Tibial artery (tissue), 4 donors: Measurements from ENCODE around the gene MACROD2.

Experiments used
- DNase-seq, 2 donors: peaks; one replicate each; pipeline ENCODE4 v3.0.0-alpha.2; 2019
- H3K27ac ChIP-seq, 2 donors: fragments of 200-600 bp; sonication (generic) in 1 of 2; 1 replicate in 1 of 2; 2 replicates in 1 of 2; pipeline ENCODE4 v1.5.1; 2018 to 2019; ENCODE audit warnings: mild to moderate bottlenecking in 1 of 2
- H3K27me3 ChIP-seq, 2 donors: fragments of 200-600 bp; sonication (generic) in 1 of 2; one replicate each; pipeline versions ENCODE4 v1.5.1 to v1.6.0; 2016 to 2019
- H3K36me3 ChIP-seq, 3 donors: fragments of 200-600 bp; sonication (generic) in 2 of 3; one replicate each; pipeline ENCODE4 v1.5.1; 2016 to 2019; ENCODE audit warnings: mild to moderate bottlenecking in 2 of 3
- H3K4me1 ChIP-seq, 4 donors: fragments of 200-600 bp; sonication (generic) in 2 of 4; 1 replicate in 3 of 4; 2 replicates in 1 of 4; pipeline ENCODE4 v1.5.1; 2016 to 2019
- H3K4me3 ChIP-seq, 2 donors: fragments of 200-600 bp; sonication (generic) in 1 of 2; 1 replicate in 1 of 2; 2 replicates in 1 of 2; pipeline ENCODE4 v1.5.1; 2018 to 2019; ENCODE audit warnings: mild to moderate bottlenecking in 2 of 2
- H3K9me3 ChIP-seq, 3 donors: fragments of 200-600 bp; sonication (generic) in 1 of 3; one replicate each; pipeline ENCODE4 v1.5.1; 2016 to 2019
- CTCF ChIP-seq, 2 experiments: fragments of 200-600 bp in 1 of 2; fragments of 450-650 bp in 1 of 2; IDR thresholded peaks; one replicate each; pipeline ENCODE4 v1.5.1; 2017 to 2019; ENCODE audit warnings: antibody characterized with exemption in 2 of 2, mild to moderate bottlenecking in 1 of 2, moderate library complexity in 1 of 2
- intact Hi-C: fragments of 100-400 bp; cut with DNase I; formaldehyde crosslinking; loops from one replicate; pipeline ENCODE4 v1.15.0; 2023; ENCODE audit warnings: low total_unique reads

Gene MACROD2

GRCh38 chr20:14046534-14046933 lies 51.2 kb downstream of the MACROD2 start:
- Histone ChIP-seq H3K4me3 (no peak overlapping the region), H3K9me3 (no peaks in the 10 kb centered on the region), H3K4me1 (no peaks in the 10 kb centered on the region), H3K27me3 (no peaks in the 10 kb centered on the region), H3K36me3 (no peaks in the 10 kb centered on the region), H3K27ac (no peak overlapping the region)
- TF ChIP-seq CTCF (IDR thresholded peaks at IDR 0.05), result no peak
- intact Hi-C loops, result no loop called here
- no peak for DNase-seq

DNA sequence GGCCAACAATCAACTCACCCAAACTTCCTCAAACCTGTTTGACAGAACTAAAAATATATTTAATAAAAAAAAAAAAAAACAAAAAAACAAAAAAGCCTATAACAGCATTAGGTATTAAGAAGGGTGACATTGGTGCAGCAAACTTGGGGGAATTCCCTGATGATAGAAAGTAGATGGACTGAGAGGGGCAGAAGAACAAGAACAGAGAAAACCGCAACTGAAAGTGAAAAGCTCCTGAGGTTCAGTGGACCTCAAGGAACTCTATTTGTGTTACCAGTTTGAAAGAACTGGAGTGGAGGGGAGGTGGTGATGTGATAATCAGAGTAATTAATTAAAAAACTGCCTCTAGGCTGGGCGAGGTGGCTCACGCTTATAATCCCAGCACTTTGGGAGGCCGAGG lies 53.8 kb downstream of the MACROD2 start:
- no peaks in the 10 kb centered on the region for H3K36me3 ChIP-seq
- H3K9me3 ChIP-seq, result no peaks in the 10 kb centered on the region
- H3K27me3 ChIP-seq, result no peaks in the 10 kb centered on the region
- no peak for TF ChIP-seq CTCF (IDR thresholded peaks at IDR 0.05)
- H3K4me3 ChIP-seq, result no peak overlapping the region
- intact Hi-C loops, result no loop called here
- DNase-seq, result no peak
- peaks cover 0 to 2% (median 0%) of the 10 kb centered on the region in 4 donors for H3K4me1 ChIP-seq
- no peak overlapping the region for H3K27ac ChIP-seq

DNA sequence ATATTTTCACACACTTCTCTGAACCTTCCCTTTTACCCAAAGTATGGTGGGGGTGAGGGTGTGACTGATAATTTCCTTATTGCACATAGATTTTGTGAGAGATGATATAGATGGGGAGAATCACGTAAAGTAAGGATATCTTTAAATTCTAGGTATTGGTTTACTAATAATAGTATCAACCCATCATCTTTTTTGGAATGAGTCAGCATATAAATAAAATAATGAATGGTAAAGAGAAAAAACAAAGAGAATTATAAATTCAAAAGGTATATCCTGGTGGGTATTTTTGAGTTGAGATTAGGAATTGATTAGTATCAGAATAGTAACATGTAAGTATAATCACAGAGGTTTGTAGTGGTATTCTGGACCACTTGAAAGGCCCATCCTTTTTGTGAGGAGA lies 56.1 kb downstream of the MACROD2 start:
- no peaks in the 10 kb centered on the region for H3K9me3 ChIP-seq
- H3K36me3 ChIP-seq, result no peaks in the 10 kb centered on the region
- DNase-seq, result no peak
- no peak overlapping the region for H3K4me3 ChIP-seq
- H3K4me1 ChIP-seq, result peaks cover 0 to 12% (median 0%) of the 10 kb centered on the region in 4 donors
- TF ChIP-seq CTCF (IDR thresholded peaks at IDR 0.05), result no peak
- H3K27ac ChIP-seq, result no peak overlapping the region
- H3K27me3 ChIP-seq, result no peaks in the 10 kb centered on the region
- intact Hi-C loops, result no loop called here

- Histone ChIP-seq H3K4me3 (no peak overlapping the region), H3K36me3 (no peaks in the 10 kb centered on the region), H3K4me1 (peaks cover 0 to 12% (median 0%) of the 10 kb centered on the region in 4 donors), H3K9me3 (no peaks in the 10 kb centered on the region), H3K27ac (peak overlapping the region in 1 of 2 donors; percentile 21), H3K27me3 (no peaks in the 10 kb centered on the region)
- intact Hi-C loops, result loop anchor here (2.0 kb wide), 1 partner anchor 236 kb away; no protein-coding TSS in a partner anchor
- DNase-seq, result no peak
- peak; percentile 50 to 64 for TF ChIP-seq CTCF (IDR thresholded peaks at IDR 0.05)
Measured at GRCh38 chr20:14055127-14055742, 59.9 kb downstream of the MACROD2 start.

DNA sequence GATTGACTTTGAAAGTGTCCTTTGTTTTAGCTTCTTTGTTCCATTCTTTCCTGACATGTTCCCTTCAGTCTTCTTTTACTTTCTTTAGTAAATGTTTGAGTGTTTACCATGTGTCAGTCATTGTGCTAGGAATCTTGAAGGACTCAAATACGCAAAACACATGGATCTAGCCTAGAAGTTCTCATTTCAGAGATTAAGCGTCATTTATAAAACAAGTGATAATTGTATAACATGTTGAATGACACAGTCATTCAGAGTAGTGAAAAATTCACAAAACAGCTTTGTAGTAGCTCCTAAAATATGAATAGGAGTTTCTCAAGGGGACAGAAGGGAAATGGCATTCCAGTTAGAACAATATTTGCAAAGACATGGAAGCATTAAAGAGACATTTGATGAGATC lies 66.9 kb downstream of the MACROD2 start:
- intact Hi-C loops, result no loop called here
- no peak for TF ChIP-seq CTCF (IDR thresholded peaks at IDR 0.05)
- Histone ChIP-seq H3K4me1 (peaks cover 0 to 8% (median 0%) of the 10 kb centered on the region in 4 donors), H3K27me3 (no peaks in the 10 kb centered on the region), H3K4me3 (no peak overlapping the region), H3K27ac (no peak overlapping the region), H3K9me3 (no peaks in the 10 kb centered on the region), H3K36me3 (no peaks in the 10 kb centered on the region)
- no peak for DNase-seq

GRCh38 chr20:14062786-14063185 lies 67.5 kb downstream of the MACROD2 start:
- no peak for DNase-seq
- Histone ChIP-seq H3K27ac (no peak overlapping the region), H3K4me3 (no peak overlapping the region), H3K9me3 (no peaks in the 10 kb centered on the region), H3K27me3 (no peaks in the 10 kb centered on the region), H3K4me1 (peaks cover 0 to 8% (median 0%) of the 10 kb centered on the region in 4 donors), H3K36me3 (no peaks in the 10 kb centered on the region)
- intact Hi-C loops, result no loop called here
- no peak for TF ChIP-seq CTCF (IDR thresholded peaks at IDR 0.05)
